NCI-H510A (cell line): ENCODE data around the gene SMIM1.
"Not testable (repeated sequence)": the region's sequence is repeated elsewhere in the genome, so short reads cannot be mapped to it uniquely, and the experiment has no call there.

Source experiments
- DNase-seq: peaks from one replicate; lab custom pipeline; 2025; lab: John Stamatoyannopoulos, UW

SMIM1 gene

GRCh38 chr1:3772715-3773571, at the start of gene SMIM1:
TSS of gene SMIM1 (plus strand) at chr1:3772749. CDS start at chr1:3775374, 2,625 bp downstream.
- no peak for DNase-seq

GRCh38 chr1:3722846-3723245, 49.7 kb upstream of the SMIM1 start:
- DNase-seq: no peak

GRCh38 chr1:3724416-3725030, 48.0 kb upstream of the SMIM1 start:
- DNase-seq: not testable (repeated sequence)

GRCh38 chr1:3725366-3725765, 47.2 kb upstream of the SMIM1 start:
- no peak for DNase-seq

- no peak for DNase-seq
Observed at GRCh38 chr1:3727042-3727824, 45.3 kb upstream of the SMIM1 start.

GRCh38 chr1:3727825-3728776, 44.4 kb upstream of the SMIM1 start:
- DNase-seq: no peak

GRCh38 chr1:3729594-3730542, 42.7 kb upstream of the SMIM1 start:
- no peak for DNase-seq

GRCh38 chr1:3730543-3731247, 41.9 kb upstream of the SMIM1 start:
- DNase-seq: no peak

GRCh38 chr1:3731583-3732433, 40.7 kb upstream of the SMIM1 start:
- DNase-seq: no peak

- no peak for DNase-seq
Observed at GRCh38 chr1:3732434-3733093, 40.0 kb upstream of the SMIM1 start.

GRCh38 chr1:3733094-3733882, 39.3 kb upstream of the SMIM1 start:
- DNase-seq: no peak

- DNase-seq: no peak
Observed at GRCh38 chr1:3733883-3734589, 38.5 kb upstream of the SMIM1 start.

GRCh38 chr1:3734602-3735001, 37.9 kb upstream of the SMIM1 start:
- no peak for DNase-seq

- no peak for DNase-seq
Observed at GRCh38 chr1:3735027-3735681, 37.4 kb upstream of the SMIM1 start.

- no peak for DNase-seq
Observed at GRCh38 chr1:3735688-3736087, 36.9 kb upstream of the SMIM1 start.

- DNase-seq: no peak
Observed at GRCh38 chr1:3736131-3736561, 36.4 kb upstream of the SMIM1 start.
